H1 (cell line): ENCODE measurements around the gene SCRG1. TPM values are rescaled to one million over a fixed set of nuclear protein-coding genes. Genes with fewer than 3 reads are reported as not detected.

Experiments used
- CTCF ChIA-PET: fragments of 300-600 bp; sonication (Branson Sonifier 250); formaldehyde crosslinking; loops from one replicate; lab custom pipeline; 2021; ENCODE audit not compliant: partially characterized antibody; lab: Charles Lee
- POLR2A ChIA-PET: fragments of 300-600 bp; sonication (Branson Sonifier 250); formaldehyde crosslinking; loops from one replicate; lab custom pipeline; 2021; ENCODE audit warnings: inconsistent platforms; ENCODE audit not compliant: partially characterized antibody; lab: Charles Lee
- DNase-seq, 2 experiments: peaks; one replicate each; pipeline versions ENCODE4 v3.0.0 to v3.0.0-alpha.2; 2010 to 2022; ENCODE audit warnings: low spot score in 2 of 2, low read depth in 1 of 2, mixed read lengths in 1 of 2
- FAIRE-seq: peaks from 2 replicates; lab custom pipeline; 2011; peaks lifted over from hg19 to GRCh38; lab: Jason Lieb, UNC
- H2AFZ ChIP-seq: 2 replicates; pipeline ENCODE4 v1.8.1; 2012; ENCODE audit warnings: low read length, inconsistent platforms
- H2AK5ac ChIP-seq: 2 replicates; pipeline ENCODE4 v1.6.1; 2013; ENCODE audit warnings: low read depth, low read length
- H2BK120ac ChIP-seq: replicated peaks from 2 replicates; pipeline ENCODE3; 2013; ENCODE audit warnings: low read depth, low read length, inconsistent platforms
- H2BK12ac ChIP-seq: 2 replicates; pipeline ENCODE4 v1.6.1; 2013; ENCODE audit warnings: low read depth, low read length
- H2BK15ac ChIP-seq: 2 replicates; pipeline ENCODE4 v1.6.1; 2013; ENCODE audit warnings: low read length
- H2BK20ac ChIP-seq: 2 replicates; pipeline ENCODE4 v1.6.1; 2013; ENCODE audit warnings: low read length
- H2BK5ac ChIP-seq: 2 replicates; pipeline ENCODE4 v1.6.1; 2013; ENCODE audit warnings: low read depth, low read length
- H3K14ac ChIP-seq: 2 replicates; pipeline ENCODE4 v1.6.1; 2013; ENCODE audit warnings: inconsistent platforms; ENCODE audit not compliant: insufficient read length
- H3K18ac ChIP-seq: 2 replicates; pipeline ENCODE4 v1.6.1; 2013; ENCODE audit warnings: low read length; ENCODE audit errors: extremely low read depth
- H3K23ac ChIP-seq: 2 replicates; pipeline ENCODE4 v1.6.1; 2013; ENCODE audit warnings: inconsistent platforms; ENCODE audit not compliant: insufficient read length
- H3K23me2 ChIP-seq: 2 replicates; pipeline ENCODE4 v1.6.1; 2013; ENCODE audit warnings: low read depth, low read length
- H3K27ac ChIP-seq: 2 replicates; pipeline ENCODE4 v1.6.1; 2011; ENCODE audit warnings: low read depth, low read length, inconsistent platforms
- H3K27me3 ChIP-seq, 4 experiments: replicated peaks in 1 of 4; 1 replicate in 1 of 4; 2 replicates in 3 of 4; pipeline versions ENCODE4 v1.6.1 to v1.8.1; 2011 to 2013; ENCODE audit warnings: low read length in 3 of 4, mild to moderate bottlenecking in 3 of 4, inconsistent platforms in 2 of 4, mixed read lengths in 2 of 4, moderate library complexity in 1 of 4; ENCODE audit not compliant: control insufficient read depth in 3 of 4, insufficient read depth in 3 of 4; ENCODE audit errors: extremely low read depth in 1 of 4
- H3K36me3 ChIP-seq, 4 experiments: 2 replicates each; pipeline versions ENCODE4 v1.6.1 to v1.8.1; 2011 to 2013; ENCODE audit warnings: mild to moderate bottlenecking in 4 of 4, low read length in 3 of 4, moderate library complexity in 2 of 4, control low read depth in 1 of 4, inconsistent platforms in 1 of 4; ENCODE audit not compliant: insufficient read depth in 4 of 4, control insufficient read depth in 2 of 4
- H3K4ac ChIP-seq: replicated peaks from 2 replicates; pipeline ENCODE3; 2013; ENCODE audit warnings: low read length, low read depth, mixed read lengths, inconsistent platforms; ENCODE audit not compliant: insufficient read length
- H3K4me1 ChIP-seq, 4 experiments: replicated peaks in 1 of 4; 1 replicate in 1 of 4; 2 replicates in 3 of 4; pipeline versions ENCODE4 v1.6.1 to v1.8.1; 2011 to 2013; ENCODE audit warnings: low read length in 3 of 4, inconsistent platforms in 2 of 4, mixed read lengths in 1 of 4; ENCODE audit not compliant: insufficient read depth in 4 of 4, control insufficient read depth in 3 of 4
- H3K4me2 ChIP-seq, 2 experiments: 2 replicates each; pipeline versions ENCODE4 v1.6.1 to v1.8.1; 2011 to 2013; ENCODE audit warnings: low read depth in 2 of 2, low read length in 2 of 2, control low read depth in 1 of 2, inconsistent platforms in 1 of 2, mild to moderate bottlenecking in 1 of 2; ENCODE audit not compliant: insufficient read depth in 1 of 2
- H3K4me3 ChIP-seq, 4 experiments: fragments of 200-600, 300-600 bp in 1 of 4; sonication (generic), shearing (Covaris generic), sonication (Bioruptor Twin) in 1 of 4; 2 replicates each; pipeline versions ENCODE4 v1.5.1 to v1.8.1; 2011 to 2016; ENCODE audit warnings: low read length in 4 of 4, low read depth in 3 of 4, control low read depth in 2 of 4, inconsistent platforms in 2 of 4, mild to moderate bottlenecking in 2 of 4, mixed read lengths in 1 of 4, moderate library complexity in 1 of 4; ENCODE audit not compliant: insufficient read depth in 2 of 4; ENCODE audit errors: extremely low read depth in 1 of 4
- H3K56ac ChIP-seq: replicated peaks from 2 replicates; pipeline ENCODE3; 2013; ENCODE audit warnings: low read depth, mild to moderate bottlenecking, mixed read lengths, low read length, inconsistent platforms; ENCODE audit not compliant: insufficient read length
- H3K79me1 ChIP-seq: 2 replicates; pipeline ENCODE4 v1.6.1; 2013; ENCODE audit warnings: low read depth, low read length, control low read depth
- H3K79me2 ChIP-seq, 2 experiments: 2 replicates each; pipeline versions ENCODE4 v1.6.1 to v1.8.1; 2012 to 2013; ENCODE audit warnings: low read length in 2 of 2, mild to moderate bottlenecking in 2 of 2, inconsistent platforms in 1 of 2; ENCODE audit not compliant: insufficient read depth in 2 of 2, control insufficient read depth in 1 of 2
- H3K9ac ChIP-seq, 4 experiments: replicated peaks in 1 of 4; 1 replicate in 1 of 4; 2 replicates in 3 of 4; pipeline versions ENCODE4 v1.6.1 to v1.8.1; 2011 to 2013; ENCODE audit warnings: low read depth in 3 of 4, low read length in 3 of 4, control low read depth in 2 of 4, mild to moderate bottlenecking in 2 of 4, moderate library complexity in 2 of 4, inconsistent platforms in 1 of 4; ENCODE audit errors: extremely low read depth in 1 of 4
- H3K9me3 ChIP-seq, 2 experiments: 2 replicates each; pipeline versions ENCODE4 v1.6.1 to v1.8.1; 2012 to 2013; ENCODE audit warnings: mild to moderate bottlenecking in 2 of 2, moderate library complexity in 2 of 2, control low read depth in 1 of 2, inconsistent platforms in 1 of 2, low read depth in 1 of 2, low read length in 1 of 2, mixed read lengths in 1 of 2; ENCODE audit not compliant: insufficient read depth in 2 of 2
- H4K20me1 ChIP-seq, 2 experiments: replicated peaks in 1 of 2; 2 replicates each; pipeline versions ENCODE3 to v1.8.1; 2011 to 2013; ENCODE audit warnings: inconsistent platforms in 2 of 2, low read length in 2 of 2, mild to moderate bottlenecking in 1 of 2; ENCODE audit not compliant: insufficient read depth in 2 of 2, control insufficient read depth in 1 of 2
- H4K5ac ChIP-seq: 2 replicates; pipeline ENCODE4 v1.6.1; 2013; ENCODE audit warnings: low read length, low read depth, mixed read lengths, inconsistent platforms; ENCODE audit not compliant: insufficient read length
- H4K8ac ChIP-seq: 2 replicates; pipeline ENCODE4 v1.8.0; 2013; ENCODE audit warnings: mild to moderate bottlenecking, moderate library complexity, low read length, inconsistent platforms; ENCODE audit not compliant: insufficient read depth; ENCODE audit errors: extremely low read depth
- H4K91ac ChIP-seq: replicated peaks from 2 replicates; pipeline ENCODE3; 2013; ENCODE audit warnings: low read length, mixed read lengths, inconsistent platforms; ENCODE audit not compliant: insufficient read length
- ASH2L ChIP-seq: fragments of 200-600, 300-600 bp; sonication (generic); IDR thresholded peaks from one replicate; pipeline ENCODE4 v1.7.1; 2017; ENCODE audit warnings: low read length
- BCL11A ChIP-seq, 2 experiments: IDR thresholded peaks; one replicate each; pipeline ENCODE4 v1.6.1; 2011; ENCODE audit warnings: low read depth in 2 of 2, low read length in 2 of 2, mild to moderate bottlenecking in 2 of 2
- CREB1 ChIP-seq: IDR thresholded peaks from 2 replicates; pipeline ENCODE4 v1.6.1; 2012; ENCODE audit warnings: inconsistent platforms
- E2F6 ChIP-seq: IDR thresholded peaks from 2 replicates; pipeline ENCODE4 v1.6.1; 2012; ENCODE audit warnings: inconsistent platforms
- EGR1 ChIP-seq: IDR thresholded peaks from 2 replicates; pipeline ENCODE4 v1.6.1; 2011; ENCODE audit warnings: low read depth, low read length, borderline replicate concordance
- GTF2F1 ChIP-seq: IDR thresholded peaks from 2 replicates; pipeline ENCODE4 v1.6.1; 2012; ENCODE audit warnings: low read depth, low read length, improper control_type of control experiment, borderline replicate concordance
- HDAC2 ChIP-seq, 2 experiments: fragments of 300-600 bp in 1 of 2; sonication (generic) in 1 of 2; IDR thresholded peaks; 2 replicates each; pipeline ENCODE4 v1.6.1; 2011 to 2012; ENCODE audit warnings: low read depth in 2 of 2, low read length in 2 of 2, mild to moderate bottlenecking in 2 of 2, moderate library complexity in 2 of 2, borderline replicate concordance in 1 of 2, inconsistent platforms in 1 of 2
- JUN ChIP-seq: IDR thresholded peaks from 2 replicates; pipeline ENCODE4 v1.6.1; 2011; ENCODE audit warnings: low read depth, mild to moderate bottlenecking, improper control_type of control experiment, low read length
- SIRT6 ChIP-seq: IDR thresholded peaks from one replicate; pipeline ENCODE4 v1.7.1; 2012; ENCODE audit warnings: low read length, inconsistent platforms
- SP2 ChIP-seq: IDR thresholded peaks from 2 replicates; pipeline ENCODE4 v1.6.1; 2012; ENCODE audit warnings: mild to moderate bottlenecking, low read length, inconsistent platforms
- TCF12 ChIP-seq: IDR thresholded peaks from 2 replicates; pipeline ENCODE4 v1.6.1; 2011; ENCODE audit warnings: low read depth, mild to moderate bottlenecking, low read length
- WGBS, 2 experiments: shearing (Covaris generic) in 1 of 2; methylation state at CpG; one replicate each; pipeline versions ENCODE4 v1.1.6 to v1.1.7; 2013 to 2015; ENCODE audit warnings: low lambda C conversion rate in 2 of 2, mixed read lengths in 2 of 2, inconsistent platforms in 1 of 2, low coverage in 1 of 2, missing lambda C conversion rate in 1 of 2; ENCODE audit not compliant: insufficient replicate concordance in 2 of 2, insufficient coverage in 1 of 2, insufficient read length in 1 of 2; ENCODE audit errors: extremely low coverage in 1 of 2, missing lambda C conversion rate in 1 of 2; 5-methylcytosine and 5-hydroxymethylcytosine counted together
- polyA plus RNA-seq, 7 experiments: library from polyadenylated mRNA; depleted of rRNA in 3 of 7; stranded (reverse) in 5 of 7; unstranded in 2 of 7; fragments of >200 nt in 5 of 7; fragments of 200-250 nt in 2 of 7; gene quantifications; 1 replicate in 5 of 7; 2 replicates in 1 of 7; 4 replicates in 1 of 7; pipeline versions ENCODE4 v1.2.1 to v1.2.3, GENCODE V29; 2011 to 2013; ENCODE audit warnings: missing spikeins in 2 of 7, mixed read lengths in 2 of 7
- total RNA-seq: library from RNA; stranded (reverse); fragmentation: NEBNext Ultra II Directional; extraction: Animal tissue kit (Norgen Biotek cat#: 25700); gene quantifications from 2 replicates; pipeline ENCODE4 v1.2.1, GENCODE V29; 2021

SCRG1 gene
- total and polyA plus RNA-seq, 2 of the 8 experiments (the other 6 are each of a cell fraction or from before 2014, with no cell fraction given): not detected

DNA sequence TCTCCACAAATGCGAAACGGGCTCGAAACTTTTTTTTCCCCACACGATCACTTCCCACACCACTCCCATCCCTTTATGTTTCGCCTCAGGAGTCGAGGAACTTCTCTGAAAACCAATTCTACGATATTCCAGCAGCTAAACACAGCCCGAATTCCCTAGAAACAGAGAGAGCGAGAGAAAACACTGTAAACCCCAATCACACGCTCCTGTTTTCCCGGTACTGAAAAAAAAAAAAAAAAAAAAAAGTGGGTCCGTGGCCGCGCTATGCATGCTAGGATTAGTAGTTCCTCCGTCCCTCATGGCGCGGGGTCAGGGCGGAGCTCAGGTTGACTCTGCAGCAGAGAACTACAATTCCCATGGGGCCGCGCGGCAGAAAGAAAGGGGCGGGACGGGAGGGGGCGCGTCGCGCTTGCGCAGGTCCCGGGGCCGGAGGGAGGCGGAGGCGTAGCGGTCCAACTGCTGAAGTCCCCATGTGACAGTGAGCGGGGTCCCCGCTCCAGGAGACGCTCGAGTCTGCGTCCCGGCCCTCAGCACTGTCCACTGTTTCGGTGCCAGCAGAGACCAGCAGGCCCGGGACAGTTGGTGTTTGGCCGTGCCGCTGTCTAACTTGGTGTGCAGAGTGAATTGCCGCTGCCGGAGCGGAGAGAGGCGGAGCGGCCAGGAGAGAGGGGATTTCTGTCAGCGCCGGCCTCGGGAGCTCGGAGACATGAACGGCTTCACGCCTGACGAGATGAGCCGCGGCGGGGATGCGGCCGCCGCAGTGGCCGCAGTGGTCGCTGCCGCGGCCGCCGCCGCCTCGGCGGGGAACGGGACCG is 28.2 kb downstream of the SCRG1 start, which contains the start of gene SAP30:
TSS of gene SAP30 (plus strand) at position 478 of the 815 bp plus-strand sequence. CDS start at position 707, 229 bp downstream.
- CTCF ChIA-PET: interaction anchor here (0.6 to 3.3 kb wide), 8 partner anchors 10 to 382 kb away, joined by 3 to 12 read pairs (median 6); partner anchors contain the start of gene HMGB2
- peak; percentile 87 for FAIRE-seq
- TF ChIP-seq JUN (no peak), E2F6 (no peak), ASH2L (no peak), CREB1 (peak; percentile 75), HDAC2 (IDR thresholded peaks at IDR 0.05; ENCODE audit: borderline replicate concordance in 1 of 2, low read depth in 2 of 2, low read length in 2 of 2) (peak in 1 of 2 experiments; percentile 93; a peak in 2 of 4 replicates), SP2 (no peak), GTF2F1 (no peak), SIRT6 (no peak), BCL11A (IDR thresholded peaks at IDR 0.05; ENCODE audit: low read depth in 2 of 2, low read length in 2 of 2) (no peak), TCF12 (no peak), EGR1 (peak; percentile 10; the same call in 1 of the 2 replicates)

More for the DNA sequence above, 28.2 kb downstream of the SCRG1 start, which contains the start of gene SAP30:
- Histone ChIP-seq H3K79me1 (no peaks in the 10 kb centered on the region), H2BK120ac (no peak within 1 kb of the TSS), H3K4me1 (no peaks in the 10 kb centered on the region; a peak in 1 of 7 replicates), H2BK15ac (no peak within 1 kb of the TSS), H3K23ac (no peak within 1 kb of the TSS), H2AK5ac (no peak within 1 kb of the TSS), H3K27ac (0 out of 2 replicates have a peak within 1 kb of the TSS, but pooled peaks have one; percentile 30), H3K27me3 (no peaks in the 10 kb centered on the region), H3K9ac (peak within 1 kb of the TSS; percentile 67 to 76 (median 71)), H3K4me2 (peak within 1 kb of the TSS; percentile 97 to 98), H4K20me1 (no peaks in the 10 kb centered on the region), H2BK12ac (peak within 1 kb of the TSS; percentile 77), H2BK5ac (no peak within 1 kb of the TSS), H2AFZ (peak within 1 kb of the TSS; percentile 99), H4K8ac (peak within 1 kb of the TSS; percentile 87), H3K36me3 (peaks cover 0 to 4% (median 0%) of the 10 kb centered on the region in 4 experiments; a peak in 1 of 8 replicates), H3K14ac (no peak within 1 kb of the TSS), H3K56ac (peak within 1 kb of the TSS; percentile 27), H3K79me2 (peaks cover 0 to 11% of the 10 kb centered on the region in 2 experiments; a peak in 2 of 4 replicates), H4K91ac (peak within 1 kb of the TSS; percentile 20), H3K18ac (peak within 1 kb of the TSS; percentile 89; the same call in 1 of the 2 replicates), H3K23me2 (peaks cover 11% of the 10 kb centered on the region), H2BK20ac (no peak within 1 kb of the TSS), H4K5ac (peak within 1 kb of the TSS; percentile 15), H3K4me3 (peak within 1 kb of the TSS; percentile 68 to 90 (median 88)), H3K9me3 (no peaks in the 10 kb centered on the region), H3K4ac (no peak within 1 kb of the TSS)
- peak; percentile 90 to 94 for DNase-seq
- POLR2A ChIA-PET: interaction anchor here (1.5 to 6.6 kb wide), 4 partner anchors 13 to 39 kb away, joined by 4 to 123 read pairs (median 4); partner anchors contain the start of gene HMGB2
- WGBS, 2 experiments: 2% methylated on average over 38 of the region's 72 CpGs; no CpG with 5 or more reads in 1 of the 2 experiments
